ENCODE data around the gene ZAP70.

The ZAP70 gene

DNA sequence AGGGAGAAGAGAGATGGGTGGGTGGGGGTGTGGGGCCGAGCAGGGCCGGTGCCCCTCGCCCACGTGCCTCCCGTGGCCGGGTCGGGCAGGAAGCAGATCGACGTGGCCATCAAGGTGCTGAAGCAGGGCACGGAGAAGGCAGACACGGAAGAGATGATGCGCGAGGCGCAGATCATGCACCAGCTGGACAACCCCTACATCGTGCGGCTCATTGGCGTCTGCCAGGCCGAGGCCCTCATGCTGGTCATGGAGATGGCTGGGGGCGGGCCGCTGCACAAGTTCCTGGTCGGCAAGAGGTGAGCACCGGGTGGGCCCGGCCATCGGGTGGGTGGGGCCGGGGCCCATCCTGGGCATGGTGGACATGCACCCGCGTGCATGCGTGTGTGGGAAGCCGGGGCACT, 21.8 kb downstream of the ZAP70 start:
- no peak for DNase-seq

DNA sequence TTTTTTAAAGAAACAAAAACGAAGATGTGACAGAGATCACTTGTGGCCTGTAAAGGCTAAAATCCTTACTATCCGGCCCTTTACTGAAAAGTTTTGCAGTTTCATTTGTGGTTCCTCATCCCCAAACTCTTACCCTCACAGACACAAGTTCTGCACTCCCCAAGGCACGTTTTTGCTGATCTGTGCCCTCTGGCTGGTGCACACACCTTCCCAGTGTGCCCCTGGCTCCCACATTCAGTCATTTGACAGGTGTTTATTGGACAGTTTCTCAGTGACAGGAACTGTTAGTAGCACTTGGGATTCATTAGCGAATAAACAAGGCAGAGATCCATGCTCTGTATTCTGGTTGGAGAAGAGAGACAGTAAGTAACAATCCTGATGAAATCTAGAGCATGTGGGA, 22.8 kb downstream of the ZAP70 start:
- no peak for DNase-seq

DNA sequence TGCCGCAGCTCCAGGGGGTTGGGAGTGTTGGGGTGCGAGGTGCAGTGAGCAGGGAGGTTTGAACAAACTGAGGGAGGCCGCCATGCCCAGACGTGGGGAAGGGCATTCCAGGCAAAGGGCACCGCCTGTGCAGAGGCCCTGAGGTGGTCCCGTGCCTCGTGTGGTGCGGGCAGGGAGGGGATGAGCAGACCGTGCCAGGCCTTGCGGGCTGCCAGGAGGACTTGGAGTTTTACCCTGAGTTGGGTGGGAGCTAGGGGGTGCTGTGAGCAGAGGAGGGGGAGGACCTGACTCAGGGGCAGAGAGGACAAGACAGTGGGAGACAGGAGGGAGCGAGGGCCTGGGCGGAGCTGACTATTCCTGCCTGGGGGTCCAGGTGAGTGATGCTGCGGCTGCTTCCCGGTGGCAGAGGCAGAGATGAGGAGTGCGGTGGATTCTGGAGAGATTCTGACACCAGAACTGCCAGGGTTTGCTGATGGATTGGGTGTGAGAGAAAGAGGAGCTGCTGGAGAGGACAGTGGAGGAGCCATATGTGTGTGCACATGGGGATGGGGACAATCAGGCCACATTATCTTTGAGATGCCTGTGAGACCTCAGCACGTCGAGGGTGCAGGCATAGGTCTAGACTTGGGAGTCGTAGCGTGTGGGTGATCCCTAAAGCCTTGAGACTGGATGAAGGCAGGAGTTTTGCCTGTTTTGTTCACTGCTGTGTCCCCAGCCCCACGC, 23.4 kb downstream of the ZAP70 start:
- DNase-seq = no peak

DNA sequence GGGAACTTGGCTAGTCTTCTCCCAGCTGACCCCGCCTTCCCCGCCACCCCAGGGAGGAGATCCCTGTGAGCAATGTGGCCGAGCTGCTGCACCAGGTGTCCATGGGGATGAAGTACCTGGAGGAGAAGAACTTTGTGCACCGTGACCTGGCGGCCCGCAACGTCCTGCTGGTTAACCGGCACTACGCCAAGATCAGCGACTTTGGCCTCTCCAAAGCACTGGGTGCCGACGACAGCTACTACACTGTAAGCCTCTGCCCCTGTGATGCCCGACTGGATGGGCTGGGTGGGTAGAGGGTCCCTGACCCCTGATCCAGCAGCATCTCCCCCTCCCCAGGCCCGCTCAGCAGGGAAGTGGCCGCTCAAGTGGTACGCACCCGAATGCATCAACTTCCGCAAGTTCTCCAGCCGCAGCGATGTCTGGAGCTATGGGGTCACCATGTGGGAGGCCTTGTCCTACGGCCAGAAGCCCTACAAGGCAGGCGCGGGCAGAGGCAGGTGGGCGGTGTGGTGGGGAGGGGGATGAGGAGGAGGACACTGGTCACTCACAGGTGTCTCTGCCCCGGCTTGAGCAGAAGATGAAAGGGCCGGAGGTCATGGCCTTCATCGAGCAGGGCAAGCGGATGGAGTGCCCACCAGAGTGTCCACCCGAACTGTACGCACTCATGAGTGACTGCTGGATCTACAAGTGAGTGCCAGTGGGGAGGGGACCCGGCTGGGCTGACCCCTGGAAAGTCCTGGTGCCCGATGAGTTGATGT, 24.2 kb downstream of the ZAP70 start:
- no peak for DNase-seq

DNA sequence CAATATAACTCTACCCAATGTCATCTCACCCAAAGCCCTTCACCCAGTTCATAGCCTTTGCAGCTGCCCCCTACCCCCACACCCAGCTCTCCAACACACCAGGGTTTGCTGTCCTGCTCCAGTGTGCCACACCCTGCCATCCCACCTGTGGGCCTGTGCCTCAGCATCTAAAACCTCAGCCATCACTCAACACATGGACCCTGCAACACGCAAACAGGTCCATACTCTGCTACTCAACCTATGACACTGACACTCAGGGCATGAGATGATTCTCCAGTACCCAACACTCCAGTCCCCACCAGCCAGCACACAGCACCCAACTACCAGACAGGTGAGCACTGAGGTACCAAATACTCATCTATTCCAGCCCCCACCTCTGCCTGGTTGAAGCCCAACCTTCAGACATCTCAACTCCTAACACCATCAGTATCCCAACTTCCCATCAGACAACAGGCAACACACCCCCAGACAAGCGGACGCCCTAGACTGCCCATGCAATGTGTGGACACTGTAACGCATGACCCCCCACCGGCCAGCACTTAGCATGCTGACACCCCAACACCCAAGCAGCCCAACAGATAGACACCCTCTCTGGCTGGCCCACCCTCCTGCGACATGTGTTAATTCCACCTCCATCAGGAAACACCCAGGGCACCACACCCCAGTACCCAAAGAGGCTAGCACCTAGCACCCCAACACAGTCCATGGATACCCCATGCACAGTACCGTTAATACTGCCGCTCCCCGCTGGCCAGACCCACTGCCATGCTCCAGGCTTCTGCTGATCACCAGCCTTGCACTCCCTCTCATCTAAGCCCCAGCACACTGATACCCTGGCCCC, 25.0 kb downstream of the ZAP70 start:
- no peak for DNase-seq

DNA sequence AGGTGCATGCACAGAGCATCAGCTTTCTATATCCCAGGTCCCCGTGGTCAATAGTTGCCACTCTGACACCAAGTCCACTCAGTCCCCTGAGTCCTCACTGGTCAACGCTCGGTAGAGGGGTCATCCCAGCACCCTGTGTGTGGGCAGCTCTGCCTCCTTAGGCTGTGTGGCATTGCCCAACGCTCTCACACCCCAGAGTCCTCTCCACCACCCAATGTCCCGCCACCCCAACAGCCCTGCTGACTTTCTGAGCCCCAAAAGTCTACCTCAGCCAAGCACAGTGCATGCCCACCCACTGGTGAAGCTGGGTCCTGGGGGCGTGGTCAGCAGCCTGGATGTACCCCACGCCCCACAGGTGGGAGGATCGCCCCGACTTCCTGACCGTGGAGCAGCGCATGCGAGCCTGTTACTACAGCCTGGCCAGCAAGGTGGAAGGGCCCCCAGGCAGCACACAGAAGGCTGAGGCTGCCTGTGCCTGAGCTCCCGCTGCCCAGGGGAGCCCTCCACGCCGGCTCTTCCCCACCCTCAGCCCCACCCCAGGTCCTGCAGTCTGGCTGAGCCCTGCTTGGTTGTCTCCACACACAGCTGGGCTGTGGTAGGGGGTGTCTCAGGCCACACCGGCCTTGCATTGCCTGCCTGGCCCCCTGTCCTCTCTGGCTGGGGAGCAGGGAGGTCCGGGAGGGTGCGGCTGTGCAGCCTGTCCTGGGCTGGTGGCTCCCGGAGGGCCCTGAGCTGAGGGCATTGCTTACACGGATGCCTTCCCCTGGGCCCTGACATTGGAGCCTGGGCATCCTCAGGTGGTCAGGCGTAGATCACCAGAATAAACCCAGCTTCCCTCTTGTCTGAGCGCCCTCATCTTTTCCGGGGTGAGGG, 25.9 kb downstream of the ZAP70 start:
- DNase-seq = no peak

DNA sequence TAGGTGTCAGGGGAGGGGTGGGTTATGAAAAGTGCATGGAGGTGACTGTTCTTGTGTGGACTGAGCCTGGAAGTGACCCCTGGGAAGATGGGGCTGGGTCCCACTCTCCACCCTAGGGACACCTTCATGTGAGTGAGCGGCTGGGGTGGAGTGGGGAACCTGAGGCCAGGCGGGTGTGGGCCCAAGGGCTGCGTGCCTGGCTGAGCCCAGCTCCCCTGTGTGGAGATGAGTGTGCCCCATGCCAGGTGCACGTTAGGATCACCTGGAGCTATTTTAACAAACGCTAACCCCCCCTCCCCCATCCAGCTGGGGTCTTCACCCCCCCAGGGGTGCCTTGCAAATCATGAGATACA, 26.5 kb downstream of the ZAP70 start:
- no peak for DNase-seq

DNA sequence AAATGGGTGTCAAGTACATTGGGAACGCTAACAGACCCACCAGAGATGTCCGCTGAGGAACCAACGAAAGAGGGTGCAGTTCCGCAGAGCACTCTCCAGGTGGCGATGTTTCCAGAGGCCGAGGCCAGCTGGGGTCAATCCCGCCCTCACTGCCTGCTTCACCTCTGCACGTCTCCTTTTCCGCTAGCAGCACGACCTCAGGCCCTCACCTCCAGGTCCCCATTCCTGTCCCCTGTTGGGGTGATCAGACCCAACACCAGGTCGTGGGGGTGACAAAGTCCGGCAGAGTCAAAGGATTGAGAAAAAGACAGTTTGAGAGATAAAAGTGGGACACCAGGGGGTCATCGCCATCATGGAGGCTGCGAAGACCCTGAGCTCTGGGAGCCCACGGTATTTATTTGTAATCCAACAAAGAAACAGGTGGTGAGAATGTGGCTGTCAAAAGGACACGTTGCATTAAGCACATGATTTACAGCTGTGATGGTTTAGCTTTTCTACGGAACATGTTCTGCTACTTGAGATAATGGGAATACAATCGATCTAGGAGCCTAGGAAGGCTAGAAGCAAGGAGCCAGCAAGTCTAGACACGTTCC, 27.3 kb downstream of the ZAP70 start:
- peak; percentile 70 for DNase-seq

DNA sequence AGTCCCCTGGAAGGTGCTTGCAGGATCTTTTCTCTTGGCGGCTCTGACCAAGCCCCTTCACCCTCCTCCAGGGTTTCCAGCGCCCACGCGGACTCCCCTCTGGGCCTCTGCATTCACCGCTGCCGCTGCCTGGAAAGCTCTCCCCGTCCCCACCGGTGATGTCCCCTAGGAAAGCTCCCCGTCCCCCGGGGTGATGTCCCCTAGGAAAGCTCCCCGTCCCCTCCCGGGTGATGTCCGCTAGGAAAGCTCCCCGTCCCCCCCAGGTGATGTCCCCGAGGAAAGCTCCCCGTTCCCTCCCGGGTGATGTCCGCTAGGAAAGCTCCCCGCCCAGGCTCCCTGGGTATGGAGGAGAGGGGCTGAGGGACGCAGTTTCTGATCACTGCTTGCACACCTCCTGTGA, 27.9 kb downstream of the ZAP70 start:
- no peak for DNase-seq

DNA sequence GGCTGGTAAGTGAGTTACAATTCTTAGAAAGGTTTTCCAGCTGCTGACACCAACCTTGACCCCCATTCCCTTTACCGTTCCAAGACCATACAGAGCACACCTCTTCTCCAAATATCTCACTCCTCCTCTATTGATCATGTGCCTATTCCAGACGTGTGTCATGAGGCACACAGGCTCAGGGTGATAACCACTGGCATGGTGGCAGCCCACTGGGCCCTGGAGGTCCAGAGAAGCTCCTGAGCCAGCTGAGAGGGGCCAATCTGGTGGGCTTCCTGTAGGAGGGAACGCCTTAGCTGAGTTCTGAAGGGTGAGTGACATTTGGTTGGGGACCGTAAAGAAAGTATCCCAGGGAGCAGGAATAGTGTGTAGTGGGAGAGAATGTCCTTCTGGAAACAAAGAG, 28.3 kb downstream of the ZAP70 start:
- no peak for DNase-seq

DNA sequence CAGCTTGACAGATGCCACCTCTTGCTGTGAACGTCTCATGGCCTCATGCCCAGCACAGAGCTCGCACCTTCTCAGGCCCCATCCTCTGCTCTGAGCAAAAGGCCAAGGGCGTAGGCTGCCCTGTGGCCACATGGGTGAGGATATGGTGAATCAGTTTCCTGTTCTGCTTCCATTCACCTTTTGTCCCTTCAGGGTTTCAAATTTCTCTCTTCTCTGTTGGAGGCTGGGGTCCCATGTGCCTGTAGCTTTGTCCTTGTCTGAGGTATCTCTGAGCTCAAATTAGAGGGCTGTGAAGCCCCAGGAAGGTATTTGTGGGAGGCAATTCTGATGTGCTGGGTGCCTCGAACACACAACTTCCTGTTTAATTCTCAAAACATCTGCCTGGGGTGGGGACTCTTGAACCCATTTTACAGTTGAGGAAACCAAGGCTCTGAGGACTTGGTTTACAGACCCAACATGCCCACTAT, 29.0 kb downstream of the ZAP70 start:
- DNase-seq = no peak

DNA sequence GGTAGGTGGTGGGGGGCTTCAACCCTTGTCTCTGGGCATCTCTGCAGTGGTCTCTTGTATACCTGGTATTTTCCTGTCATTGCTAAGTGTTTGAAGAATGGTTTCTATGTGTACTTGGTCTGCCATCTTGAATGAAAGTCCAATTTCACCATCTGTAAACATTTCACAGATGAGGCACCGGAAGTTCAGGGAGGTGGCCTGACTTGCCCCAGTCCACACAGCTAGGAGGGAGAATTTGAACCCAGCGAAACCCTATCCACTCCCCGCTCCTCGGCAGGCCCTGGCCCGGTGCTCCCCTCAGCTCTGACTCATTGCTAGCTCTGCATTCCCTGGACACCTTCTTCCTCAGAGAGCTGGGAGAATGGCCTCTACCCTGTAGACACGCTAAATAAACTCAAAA, 30.5 kb downstream of the ZAP70 start:
- no peak for DNase-seq

DNA sequence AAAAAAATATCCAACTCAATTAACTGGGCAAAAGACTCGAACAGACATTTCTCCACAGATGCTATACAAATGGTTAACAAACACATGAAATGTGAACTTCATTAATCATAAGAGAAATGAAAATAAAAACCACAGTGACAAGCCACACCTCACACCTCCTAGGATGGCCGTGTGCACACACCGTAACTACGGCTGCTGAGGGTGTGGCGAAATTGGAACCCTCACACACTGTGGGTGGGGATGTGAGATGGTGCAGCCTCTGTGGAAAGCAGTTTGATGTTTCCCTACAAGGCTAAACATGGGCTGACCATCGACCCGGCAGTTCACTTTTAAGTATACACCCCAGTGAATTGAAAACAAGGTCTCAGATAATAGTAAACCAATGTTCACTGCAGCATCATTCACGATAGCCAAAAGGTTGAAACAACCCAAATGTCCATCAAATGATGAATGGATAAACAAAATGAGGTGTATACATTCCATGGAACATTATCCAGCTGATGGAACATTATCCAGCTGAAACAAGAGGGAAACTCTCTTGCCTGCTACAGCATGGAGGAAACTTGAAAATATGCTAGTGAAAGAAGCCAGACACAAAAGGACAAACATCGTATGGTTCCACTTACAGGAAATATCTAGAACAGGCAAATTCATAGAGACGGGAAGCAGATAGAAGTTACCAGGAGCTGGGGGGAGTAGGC, 32.2 kb downstream of the ZAP70 start:
- peak; percentile 46 for DNase-seq

DNA sequence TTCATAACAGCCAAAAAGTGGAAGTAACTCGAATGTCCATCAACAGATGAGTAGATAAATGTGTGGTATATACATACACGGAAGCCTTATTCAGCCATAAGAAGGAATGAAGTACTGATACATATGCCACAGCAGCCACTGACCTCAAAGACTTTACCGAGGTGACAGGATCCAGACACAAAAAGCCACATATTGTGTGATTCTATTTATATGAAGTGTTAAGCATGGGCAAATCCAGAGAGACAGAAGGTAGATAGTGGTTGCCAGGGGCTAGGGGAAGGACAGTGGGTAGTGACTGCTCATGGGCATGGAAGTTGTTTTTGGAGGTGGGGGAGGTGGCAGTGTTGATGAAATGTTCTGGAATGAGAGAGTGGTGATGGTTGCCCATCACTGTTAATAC, 33.9 kb downstream of the ZAP70 start:
- no peak for DNase-seq

DNA sequence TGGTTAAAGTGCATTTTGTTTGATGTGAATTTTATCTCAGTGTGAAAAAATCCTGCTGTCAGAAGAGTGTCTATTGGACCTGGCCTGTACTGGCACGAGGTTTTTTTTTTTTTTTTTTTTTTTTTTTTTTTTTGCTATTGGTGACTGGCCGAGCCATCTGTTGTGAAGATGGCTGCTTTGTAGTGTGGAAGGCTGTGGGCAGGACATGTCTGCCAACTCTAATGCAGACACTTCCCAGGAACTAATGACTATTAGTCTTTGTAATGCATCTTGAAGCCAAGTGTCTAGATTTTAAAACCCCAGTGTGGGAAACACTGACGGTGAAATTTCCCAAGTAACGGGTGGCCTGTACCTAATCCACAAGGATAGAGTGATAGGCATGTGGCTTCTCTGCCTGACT, 34.3 kb downstream of the ZAP70 start:
- DNase-seq = no peak

DNA sequence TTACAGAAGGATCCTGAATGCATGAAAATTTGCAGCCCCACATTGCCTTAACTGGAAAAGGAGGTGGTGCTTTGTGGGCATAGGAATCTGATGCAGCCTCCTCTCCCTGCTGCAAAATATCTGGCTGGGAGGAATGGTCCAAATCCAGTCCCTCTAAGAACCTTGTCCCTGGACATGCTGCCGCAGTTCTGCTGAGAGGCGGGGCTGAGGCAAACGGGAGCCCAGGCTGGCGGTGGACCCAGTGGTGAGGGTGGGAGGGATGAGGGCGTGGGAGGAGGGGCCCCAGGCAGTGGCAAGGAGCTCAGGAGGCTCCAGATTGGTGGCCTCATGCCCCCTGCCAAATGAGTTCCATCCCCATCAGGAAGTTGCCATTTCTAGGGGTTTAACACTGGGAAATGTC, 36.2 kb downstream of the ZAP70 start:
- DNase-seq = no peak

DNA sequence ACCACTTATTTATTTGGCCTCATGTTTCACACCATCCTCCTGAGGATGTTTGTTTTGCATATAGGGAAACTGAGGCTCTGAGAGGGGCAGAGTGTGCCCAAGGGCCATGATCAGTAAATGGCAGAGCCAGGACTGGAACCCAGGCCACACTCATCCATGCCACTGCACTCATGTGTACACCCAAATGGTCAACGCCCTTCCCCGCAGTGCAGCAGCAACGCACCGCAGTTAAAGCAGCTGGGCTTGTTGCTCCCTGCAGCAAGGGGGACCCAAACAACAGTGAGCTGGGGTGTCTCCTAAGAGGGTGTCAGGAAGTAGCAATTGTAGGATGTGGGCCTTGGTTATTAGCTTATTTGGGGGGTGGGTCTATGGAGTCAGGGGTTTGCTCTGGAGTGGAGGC, 36.6 kb downstream of the ZAP70 start:
- DNase-seq = no peak

DNA sequence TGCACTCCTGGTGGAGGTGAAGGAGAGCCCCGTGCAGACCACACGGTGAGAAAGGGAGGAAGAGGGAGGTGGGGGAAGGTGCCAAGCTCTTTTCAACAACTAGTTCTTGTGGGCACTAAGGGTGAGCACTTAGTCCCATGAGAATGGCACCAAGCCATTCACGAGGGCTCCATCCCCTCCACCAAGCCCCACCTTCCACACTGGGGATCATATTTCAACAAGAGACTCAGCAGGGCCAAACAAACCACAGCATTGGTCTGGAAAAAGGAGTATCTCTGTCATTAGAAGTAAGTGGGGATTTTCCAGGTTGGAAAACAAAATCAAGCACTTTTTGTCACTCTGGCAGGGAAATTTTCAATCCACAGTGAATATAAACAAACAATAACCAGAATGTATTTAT, 38.4 kb downstream of the ZAP70 start:
- peak; percentile 84 for DNase-seq

DNA sequence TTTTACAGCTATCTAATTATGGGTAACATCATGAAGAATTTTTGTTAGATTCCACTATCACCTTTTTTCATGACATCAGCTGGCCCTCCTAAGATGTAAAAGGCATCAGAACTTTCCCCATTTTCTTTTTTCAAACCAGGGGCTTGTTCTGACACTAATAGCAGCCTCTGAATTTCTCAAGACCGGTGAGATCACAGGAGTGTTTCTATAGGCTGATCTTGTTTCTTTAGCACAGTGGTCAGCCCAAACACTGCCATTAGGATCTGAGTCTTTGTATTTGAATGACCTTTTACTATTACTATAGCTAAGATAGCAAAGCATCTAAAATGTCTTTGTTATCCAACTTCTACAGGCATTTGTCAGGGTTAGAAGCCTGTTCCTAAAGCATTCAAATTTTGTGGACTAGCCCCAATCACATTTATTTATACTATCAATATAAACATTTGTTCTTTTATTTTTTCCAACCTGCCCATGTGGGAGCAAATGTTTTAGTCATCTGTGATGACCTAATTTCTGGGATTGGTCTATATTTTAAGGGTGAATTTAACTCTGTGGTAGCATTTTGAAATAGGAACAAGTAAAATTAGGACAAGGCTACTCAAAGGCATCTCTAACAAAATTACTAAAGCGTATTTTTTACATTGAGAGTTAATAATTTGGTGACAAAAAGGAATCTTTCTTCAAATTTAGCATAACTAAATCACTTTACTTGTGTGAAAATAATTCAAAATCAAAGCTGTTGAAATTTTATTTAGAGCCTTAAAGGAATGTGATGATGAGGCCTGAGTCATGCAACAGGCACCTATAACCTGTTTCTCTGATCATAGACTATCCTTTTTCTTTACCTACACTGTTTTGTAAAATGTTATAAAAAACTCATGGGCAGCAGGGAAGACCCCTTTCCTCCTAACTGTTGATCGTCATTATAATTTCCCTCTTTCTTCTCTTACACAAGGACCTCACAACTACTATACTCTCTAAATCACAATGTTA, 39.3 kb downstream of the ZAP70 start:
- no peak for DNase-seq

DNA sequence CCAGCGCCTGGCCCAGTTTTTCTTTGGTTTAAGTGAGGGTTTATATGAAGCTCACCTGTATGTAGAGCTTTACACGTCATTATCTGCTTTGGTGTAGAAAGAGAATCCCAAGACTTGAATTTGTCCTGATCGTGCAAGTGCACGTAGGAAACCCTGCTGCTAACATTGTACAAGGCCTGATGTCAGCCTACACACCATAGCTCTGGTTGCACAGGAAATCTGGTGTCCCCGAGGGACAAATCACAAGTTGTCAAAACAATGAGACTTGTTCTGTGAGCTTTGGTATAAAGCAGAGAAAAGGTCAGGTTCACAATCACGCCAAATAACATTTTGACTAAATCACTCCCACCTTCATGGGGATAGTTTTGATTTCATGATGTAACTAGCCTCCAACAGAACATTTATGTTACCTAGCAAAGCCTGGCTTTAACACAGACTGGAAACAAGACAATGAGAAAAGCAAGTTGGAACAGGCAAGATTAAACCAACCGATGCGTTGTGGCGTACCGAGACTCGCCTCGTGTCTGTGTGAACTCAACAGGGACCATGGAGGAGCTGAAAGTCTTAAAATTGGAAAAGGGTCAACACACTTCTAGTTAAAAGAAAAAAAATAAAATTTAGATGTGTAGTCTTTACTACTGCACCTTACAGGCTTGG, 41.4 kb downstream of the ZAP70 start:
- no peak for DNase-seq
